OCI-LY1 (cell line): ENCODE measurements around the gene CHRNA4.

Source experiments
- EZH2 ChIP-seq: fragments of 200-600 bp; sonication (generic), shearing (Covaris generic); IDR thresholded peaks from 2 replicates; pipeline ENCODE4 v1.8.0; 2017; ENCODE audit warnings: borderline replicate concordance, mixed run types, mild to moderate bottlenecking, antibody characterized with exemption, low read length, moderate library complexity, mixed read lengths
- TF ChIP-seq, protein P1 (sequence below): fragments of 200-600 bp; sonication (generic), shearing (Covaris generic); IDR thresholded peaks from 2 replicates; pipeline ENCODE4 v1.5.1; 2017; ENCODE audit warnings: mild to moderate bottlenecking, antibody characterized with exemption, low read length, moderate library complexity, mixed read lengths

DNA sequence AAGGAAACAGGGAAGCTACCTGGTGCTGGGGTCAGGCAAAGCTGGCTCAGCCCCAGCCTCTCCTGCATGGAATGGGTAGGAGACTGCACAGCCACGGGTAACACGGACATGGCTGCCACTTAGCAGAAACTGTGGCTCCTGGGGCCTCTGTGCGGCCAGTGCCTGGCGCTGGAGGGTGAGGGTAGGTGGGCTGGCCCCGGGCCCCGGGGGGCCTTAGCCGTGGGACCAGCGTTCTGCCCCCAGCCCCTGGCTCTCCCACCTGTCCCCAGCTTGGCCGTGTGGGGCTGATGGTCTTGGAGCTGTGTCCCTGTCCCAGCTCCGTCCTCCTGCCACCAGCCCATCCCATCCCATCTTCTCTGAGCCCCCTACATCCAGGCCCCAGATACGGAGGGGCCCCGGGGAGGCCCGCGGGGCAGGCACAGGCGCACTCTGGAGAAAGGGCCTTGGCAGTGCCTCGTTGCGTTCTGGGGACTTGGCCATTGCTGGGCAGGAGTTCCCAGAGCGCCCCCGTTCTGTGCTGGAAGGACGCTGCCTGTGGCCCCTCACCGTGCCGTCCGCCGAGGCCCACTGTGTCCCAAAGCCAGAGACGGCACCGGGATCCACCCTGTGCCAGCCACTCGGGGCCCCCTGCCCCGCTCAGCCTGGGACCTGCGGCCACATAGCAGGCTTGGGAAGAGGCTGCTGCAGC is 12.2 kb downstream of the CHRNA4 start:
- TF ChIP-seq EZH2, result no peak
- TF ChIP-seq, protein P1, sequence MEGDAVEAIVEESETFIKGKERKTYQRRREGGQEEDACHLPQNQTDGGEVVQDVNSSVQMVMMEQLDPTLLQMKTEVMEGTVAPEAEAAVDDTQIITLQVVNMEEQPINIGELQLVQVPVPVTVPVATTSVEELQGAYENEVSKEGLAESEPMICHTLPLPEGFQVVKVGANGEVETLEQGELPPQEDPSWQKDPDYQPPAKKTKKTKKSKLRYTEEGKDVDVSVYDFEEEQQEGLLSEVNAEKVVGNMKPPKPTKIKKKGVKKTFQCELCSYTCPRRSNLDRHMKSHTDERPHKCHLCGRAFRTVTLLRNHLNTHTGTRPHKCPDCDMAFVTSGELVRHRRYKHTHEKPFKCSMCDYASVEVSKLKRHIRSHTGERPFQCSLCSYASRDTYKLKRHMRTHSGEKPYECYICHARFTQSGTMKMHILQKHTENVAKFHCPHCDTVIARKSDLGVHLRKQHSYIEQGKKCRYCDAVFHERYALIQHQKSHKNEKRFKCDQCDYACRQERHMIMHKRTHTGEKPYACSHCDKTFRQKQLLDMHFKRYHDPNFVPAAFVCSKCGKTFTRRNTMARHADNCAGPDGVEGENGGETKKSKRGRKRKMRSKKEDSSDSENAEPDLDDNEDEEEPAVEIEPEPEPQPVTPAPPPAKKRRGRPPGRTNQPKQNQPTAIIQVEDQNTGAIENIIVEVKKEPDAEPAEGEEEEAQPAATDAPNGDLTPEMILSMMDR, result no peak
